GM21360 (cell line): ENCODE measurements around the gene SLCO2A1.

ENCODE experiments used
- ATAC-seq: cut with Tn5 transposase; IDR thresholded peaks from one replicate; pipeline ENCODE4 v1.9.1; 2021; ENCODE audit warnings: mild to moderate bottlenecking, moderate library complexity; ENCODE audit not compliant: unreplicated experiment

SLCO2A1 gene

GRCh38 chr3:133915685-133916658 is 113.8 kb downstream of the SLCO2A1 start:
- ATAC-seq = no peak

- ATAC-seq = no peak
Observed at GRCh38 chr3:133914839-133915600, 114.7 kb downstream of the SLCO2A1 start.

GRCh38 chr3:133910422-133910821 is 119.3 kb downstream of the SLCO2A1 start:
- no peak for ATAC-seq

- no peak for ATAC-seq
Observed at GRCh38 chr3:133905376-133905775, 124.3 kb downstream of the SLCO2A1 start.

GRCh38 chr3:133901847-133902246 is 127.9 kb downstream of the SLCO2A1 start:
- ATAC-seq = no peak

GRCh38 chr3:133901083-133901482 is 128.6 kb downstream of the SLCO2A1 start:
- ATAC-seq = no peak

GRCh38 chr3:133899311-133899710 is 130.4 kb downstream of the SLCO2A1 start:
- no peak for ATAC-seq

GRCh38 chr3:133897547-133897946 is 132.2 kb downstream of the SLCO2A1 start:
- ATAC-seq = no peak

- no peak for ATAC-seq
Observed at GRCh38 chr3:133896002-133896761, 133.5 kb downstream of the SLCO2A1 start.

GRCh38 chr3:133895208-133896001 is 134.3 kb downstream of the SLCO2A1 start, which contains the start of gene RAB6B:
Gene RAB6B (minus strand): TSS chr3:133895882. CDS start chr3:133895466, 416 bp downstream.
- no peak for ATAC-seq

GRCh38 chr3:133894353-133895207 is 135.1 kb downstream of the SLCO2A1 start:
- no peak for ATAC-seq

- ATAC-seq = no peak
Observed at GRCh38 chr3:133893683-133894352, 135.9 kb downstream of the SLCO2A1 start.

- no peak for ATAC-seq
Observed at GRCh38 chr3:133892541-133893231, 137.0 kb downstream of the SLCO2A1 start.

GRCh38 chr3:133891662-133892378 is 137.9 kb downstream of the SLCO2A1 start:
- no peak for ATAC-seq

- no peak for ATAC-seq
Observed at GRCh38 chr3:133890972-133891644, 138.6 kb downstream of the SLCO2A1 start.

- no peak for ATAC-seq
Observed at GRCh38 chr3:133890037-133890436, 139.7 kb downstream of the SLCO2A1 start.
